Muscle layer of duodenum (tissue), 2 donors: ENCODE results near the gene HADHA.

Source experiments
- H3K27ac ChIP-seq: one replicate; pipeline ENCODE4 v1.7.0; 2013; ENCODE audit warnings: mild to moderate bottlenecking, low read length
- H3K27me3 ChIP-seq: one replicate; pipeline ENCODE4 v1.7.0; 2013; ENCODE audit warnings: low read depth, mild to moderate bottlenecking, control low read depth, low read length
- H3K36me3 ChIP-seq, 2 donors: one replicate each; pipeline ENCODE4 v1.7.0; 2013; ENCODE audit warnings: low read length in 2 of 2, control low read depth in 1 of 2, mild to moderate bottlenecking in 1 of 2; ENCODE audit not compliant: insufficient read depth in 2 of 2, control insufficient read depth in 1 of 2
- H3K4me1 ChIP-seq, 2 donors: one replicate each; pipeline ENCODE4 v1.7.0; 2013; ENCODE audit warnings: low read length in 2 of 2, mild to moderate bottlenecking in 2 of 2, control low read depth in 1 of 2, moderate library complexity in 1 of 2; ENCODE audit not compliant: insufficient read depth in 2 of 2, control insufficient read depth in 1 of 2
- H3K4me3 ChIP-seq, 2 donors: one replicate each; pipeline ENCODE4 v1.7.0; 2013; ENCODE audit warnings: low read length in 2 of 2, low read depth in 1 of 2, mild to moderate bottlenecking in 1 of 2
- H3K9me3 ChIP-seq, 2 donors: one replicate each; pipeline ENCODE4 v1.7.0; 2013; ENCODE audit warnings: low read length in 2 of 2, control low read depth in 1 of 2, mild to moderate bottlenecking in 1 of 2; ENCODE audit not compliant: control insufficient read depth in 1 of 2
- donor health status: healthy.

Gene HADHA

DNA sequence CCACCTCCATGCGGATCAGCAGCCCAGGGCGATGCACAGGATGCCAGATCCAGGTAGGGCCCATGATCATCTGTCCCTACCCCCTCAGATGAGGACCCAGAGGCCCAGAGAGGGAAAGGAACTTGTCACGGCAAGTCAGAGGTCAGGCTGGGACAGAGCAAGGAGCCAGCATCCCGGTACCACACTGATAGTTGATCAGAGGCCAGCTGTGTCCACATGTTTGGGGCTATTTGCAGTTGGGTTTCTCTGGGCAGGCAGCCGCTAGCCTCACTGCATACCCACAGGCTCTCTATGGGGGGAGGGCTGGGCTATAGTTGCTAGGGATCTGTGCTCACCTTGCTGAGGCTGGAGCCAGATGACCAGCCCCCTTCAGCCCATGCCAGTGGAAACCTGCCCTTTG lies 62.0 kb downstream of the HADHA start:
- Histone ChIP-seq H3K9me3 (no peaks in the 10 kb centered on the region), H3K36me3 (no peaks in the 10 kb centered on the region), H3K27me3 (no peaks in the 10 kb centered on the region), H3K4me1 (peaks cover 0 to 11% of the 10 kb centered on the region in 2 donors), H3K4me3 (no peak overlapping the region), H3K27ac (no peak overlapping the region)

DNA sequence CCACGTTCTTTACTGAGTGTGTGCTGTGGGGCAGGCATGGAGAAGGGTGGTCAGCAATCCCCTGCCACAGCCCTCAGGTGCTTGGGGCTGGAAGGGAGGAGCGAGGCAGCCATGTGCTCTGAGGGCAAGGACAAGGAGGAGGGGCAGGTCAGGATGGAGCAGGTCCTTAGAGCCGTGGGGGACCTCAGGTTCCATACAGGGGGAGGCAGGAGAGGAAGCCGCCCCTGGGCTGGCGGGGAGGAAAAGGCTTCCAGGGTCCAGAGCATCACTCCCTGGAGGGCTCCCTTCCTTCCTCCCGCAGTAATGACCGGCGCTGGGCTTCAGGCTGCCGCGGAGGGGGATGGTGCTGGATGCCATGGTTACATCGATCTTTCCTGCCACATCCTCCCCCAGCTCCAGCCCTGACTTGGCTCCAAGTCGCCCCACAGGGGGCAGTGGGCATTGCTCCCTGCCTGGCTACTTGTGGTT lies 65.0 kb downstream of the HADHA start:
- Histone ChIP-seq H3K36me3 (no peaks in the 10 kb centered on the region), H3K27me3 (peaks cover 7% of the 10 kb centered on the region), H3K4me1 (peaks cover 0 to 8% of the 10 kb centered on the region in 2 donors), H3K27ac (no peak overlapping the region), H3K4me3 (peak overlapping the region; percentile 48 to 57), H3K9me3 (no peaks in the 10 kb centered on the region)

DNA sequence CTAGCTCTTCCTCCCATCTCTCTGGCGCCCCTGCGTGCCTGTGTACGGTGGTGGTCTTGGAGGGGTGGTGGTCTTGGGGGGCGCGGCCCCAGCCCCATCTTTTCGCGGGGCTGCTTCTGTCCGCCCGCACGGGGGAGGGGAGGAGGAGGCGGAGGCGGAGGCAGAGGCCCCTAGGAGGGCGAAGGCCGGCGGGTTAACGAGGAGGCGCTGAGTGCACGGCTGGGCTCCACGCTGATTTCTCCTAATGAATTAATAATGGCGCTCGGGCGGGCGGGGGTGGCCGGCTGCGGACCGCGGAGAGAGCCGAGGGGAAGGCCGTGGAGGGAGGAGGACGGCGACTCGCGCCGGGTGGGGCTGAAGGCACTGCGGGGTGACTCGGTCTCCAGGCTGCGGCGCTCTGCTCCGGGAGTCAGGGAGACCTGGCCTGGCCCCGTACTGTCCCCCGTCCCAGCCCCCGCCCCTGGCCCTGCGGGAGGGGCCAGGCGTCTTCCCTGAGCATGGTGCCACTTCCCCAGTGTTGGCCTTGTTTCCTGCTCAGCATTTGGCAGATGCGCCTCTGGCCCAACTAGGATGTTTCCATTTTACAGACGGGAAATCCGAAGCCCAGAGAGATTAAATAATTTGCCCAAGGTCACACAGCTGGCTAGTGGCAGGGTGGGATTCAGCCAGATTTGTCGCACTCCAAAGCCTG lies 65.5 kb downstream of the HADHA start:
- peaks cover 12% of the 10 kb centered on the region for H3K27me3 ChIP-seq
- no peaks in the 10 kb centered on the region for H3K36me3 ChIP-seq
- peaks cover 0 to 11% of the 10 kb centered on the region in 2 donors for H3K4me1 ChIP-seq
- peak overlapping the region; percentile 48 to 57 for H3K4me3 ChIP-seq
- no peak overlapping the region for H3K27ac ChIP-seq
- no peaks in the 10 kb centered on the region for H3K9me3 ChIP-seq

DNA sequence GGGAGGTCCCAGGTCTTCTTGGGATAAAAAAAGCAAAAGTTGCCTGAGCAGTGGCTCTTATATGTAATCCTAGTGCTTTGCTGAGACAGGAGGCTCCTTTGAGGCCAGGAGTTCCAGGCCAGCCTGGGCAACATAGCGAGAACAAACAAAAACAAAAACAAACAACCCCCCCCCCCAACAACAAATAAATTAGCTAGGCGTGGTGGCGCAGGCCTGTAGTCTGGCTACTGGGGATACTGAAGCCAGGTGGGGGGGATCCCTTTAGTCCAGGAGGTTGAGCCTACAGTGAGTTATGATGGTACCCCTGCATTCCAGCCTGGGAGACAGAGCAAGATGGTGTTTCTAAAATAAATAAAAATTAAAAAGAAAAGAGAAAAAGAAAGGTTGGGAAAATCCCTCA lies 66.2 kb downstream of the HADHA start:
- peaks cover 16% of the 10 kb centered on the region for H3K27me3 ChIP-seq
- H3K4me3 ChIP-seq = peak overlapping the region in 1 of 2 donors; percentile 57
- H3K4me1 ChIP-seq = peaks cover 0 to 18% of the 10 kb centered on the region in 2 donors
- no peak overlapping the region for H3K27ac ChIP-seq
- H3K36me3 ChIP-seq = no peaks in the 10 kb centered on the region
- H3K9me3 ChIP-seq = no peaks in the 10 kb centered on the region

DNA sequence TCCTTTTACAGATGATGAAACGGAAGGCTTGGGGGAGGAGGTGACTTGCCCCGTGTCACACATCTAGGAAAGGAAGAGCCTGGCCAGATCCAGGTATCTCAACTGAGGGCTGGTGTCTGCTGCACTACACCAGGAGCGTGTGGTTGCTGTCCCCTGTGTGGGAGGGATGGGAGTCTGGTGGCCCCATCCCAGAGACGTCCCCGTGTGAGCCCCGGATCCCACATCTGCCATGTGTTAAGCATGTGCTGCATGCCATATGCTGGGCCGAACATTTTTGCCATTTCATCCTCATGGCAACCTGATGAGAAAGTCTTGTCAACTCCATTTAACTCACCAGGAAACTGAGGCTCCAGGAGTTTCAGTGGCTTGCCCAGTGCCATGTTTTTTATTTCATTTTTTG lies 67.3 kb downstream of the HADHA start:
- no peaks in the 10 kb centered on the region for H3K9me3 ChIP-seq
- peaks cover 19% of the 10 kb centered on the region for H3K27me3 ChIP-seq
- no peak overlapping the region for H3K27ac ChIP-seq
- H3K36me3 ChIP-seq = no peaks in the 10 kb centered on the region
- no peak overlapping the region for H3K4me3 ChIP-seq
- H3K4me1 ChIP-seq = peaks cover 0 to 19% of the 10 kb centered on the region in 2 donors

DNA sequence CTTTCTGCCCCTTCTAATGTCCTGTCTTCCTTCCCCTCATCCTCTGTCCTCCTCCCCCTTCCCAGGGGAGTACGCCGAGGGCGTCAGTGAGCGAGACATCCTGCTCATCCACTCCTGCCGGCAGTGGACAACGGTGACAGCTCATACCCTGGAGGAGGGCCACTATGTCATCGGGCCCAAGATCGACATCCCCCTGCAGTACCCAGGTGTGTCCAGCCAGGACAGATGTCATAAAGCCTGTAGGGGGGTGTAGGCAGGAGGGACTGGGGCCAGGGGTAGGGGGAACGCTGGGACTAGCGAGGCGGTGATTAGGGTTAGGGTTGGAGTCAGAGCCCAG lies 68.2 kb downstream of the HADHA start:
- Histone ChIP-seq H3K27me3 (peaks cover 21% of the 10 kb centered on the region), H3K4me1 (peaks cover 0 to 19% of the 10 kb centered on the region in 2 donors)

DNA sequence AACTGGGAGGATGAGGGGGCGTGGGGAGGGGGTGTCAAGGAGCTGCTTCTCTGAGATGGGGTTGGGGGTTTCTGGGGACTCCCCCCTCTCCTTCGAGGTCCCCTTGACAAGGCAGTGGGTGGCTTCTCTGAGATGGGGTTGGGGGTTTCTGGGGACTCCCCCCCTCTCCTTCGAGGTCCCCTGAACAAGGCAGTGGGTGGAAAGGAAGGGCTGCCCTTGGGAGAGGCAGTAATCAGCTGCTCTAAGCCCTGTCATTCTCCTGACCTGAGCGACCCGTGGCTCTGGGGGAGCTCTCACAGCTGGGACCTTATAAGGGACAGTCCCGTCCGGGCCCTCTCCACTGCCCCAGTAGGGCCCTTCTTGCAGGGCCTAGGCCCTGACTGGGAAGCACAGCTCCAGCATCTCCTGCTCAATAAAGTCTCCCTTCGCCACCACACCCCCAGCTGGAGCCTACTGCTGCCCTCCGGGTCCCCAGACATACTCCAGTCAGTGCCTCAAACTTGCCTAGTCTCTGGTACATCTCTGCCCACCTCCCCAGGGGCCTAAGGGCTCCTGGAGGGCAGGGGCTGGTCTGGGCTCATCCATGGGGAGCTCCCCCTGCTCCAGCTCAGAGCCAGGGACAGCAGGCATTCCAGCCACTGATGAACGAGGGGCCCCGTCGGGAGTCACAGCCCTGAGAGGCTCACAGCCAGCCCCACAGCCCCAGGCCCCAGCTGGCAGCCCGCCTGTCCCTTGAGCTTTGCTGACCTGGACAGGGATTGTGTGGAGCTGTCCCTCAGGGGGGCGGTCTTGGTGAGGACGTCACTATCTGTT lies 68.8 kb downstream of the HADHA start:
- H3K9me3 ChIP-seq = no peaks in the 10 kb centered on the region
- no peaks in the 10 kb centered on the region for H3K36me3 ChIP-seq
- H3K4me3 ChIP-seq = no peak overlapping the region
- H3K27ac ChIP-seq = no peak overlapping the region
- H3K4me1 ChIP-seq = peaks cover 0 to 19% of the 10 kb centered on the region in 2 donors
- H3K27me3 ChIP-seq = peaks cover 21% of the 10 kb centered on the region

More for the DNA sequence above, 68.2 kb downstream of the HADHA start:
- H3K36me3 ChIP-seq = no peaks in the 10 kb centered on the region
- H3K4me3 ChIP-seq = no peak overlapping the region
- no peaks in the 10 kb centered on the region for H3K9me3 ChIP-seq
- no peak overlapping the region for H3K27ac ChIP-seq

DNA sequence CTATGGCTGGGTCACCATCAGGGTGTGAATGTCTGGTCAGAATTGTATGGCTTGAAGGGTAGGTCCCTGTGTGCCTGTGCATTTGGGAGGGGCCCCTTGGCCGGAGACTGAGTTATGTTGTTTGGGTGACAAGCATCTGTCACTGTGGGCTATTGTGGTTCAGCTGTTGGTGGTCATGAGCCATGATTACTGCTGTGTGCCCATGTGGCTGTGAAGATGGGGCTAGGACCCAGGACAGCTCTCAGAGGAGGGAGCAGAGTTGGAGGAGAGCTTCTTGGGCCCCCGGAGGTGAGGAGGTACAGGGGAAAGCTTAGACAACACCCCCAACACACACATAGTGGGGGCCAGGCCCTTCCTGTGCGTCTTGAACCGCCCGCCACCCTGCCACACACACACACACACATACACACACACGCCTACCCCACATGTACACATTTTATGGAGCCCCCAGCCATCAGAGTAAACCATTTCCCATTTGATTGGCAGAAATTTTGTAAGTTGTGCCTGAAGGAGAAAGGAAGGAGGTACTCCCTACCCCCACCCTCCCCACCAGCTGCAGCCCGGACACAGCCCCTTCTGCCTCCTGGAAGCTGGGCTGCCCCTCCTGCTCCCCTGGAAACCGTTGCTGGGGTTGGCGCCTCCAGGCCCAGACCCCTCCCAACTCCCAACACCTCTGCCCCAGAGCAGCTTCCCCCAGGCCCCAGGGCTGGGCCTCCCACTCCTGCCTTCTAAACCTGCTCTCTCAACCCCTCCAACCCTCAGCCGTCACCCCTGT lies 69.6 kb downstream of the HADHA start:
- Histone ChIP-seq H3K4me3 (no peak overlapping the region), H3K4me1 (peaks cover 0 to 18% of the 10 kb centered on the region in 2 donors), H3K9me3 (no peaks in the 10 kb centered on the region), H3K36me3 (no peaks in the 10 kb centered on the region), H3K27ac (no peak overlapping the region), H3K27me3 (peaks cover 21% of the 10 kb centered on the region)

DNA sequence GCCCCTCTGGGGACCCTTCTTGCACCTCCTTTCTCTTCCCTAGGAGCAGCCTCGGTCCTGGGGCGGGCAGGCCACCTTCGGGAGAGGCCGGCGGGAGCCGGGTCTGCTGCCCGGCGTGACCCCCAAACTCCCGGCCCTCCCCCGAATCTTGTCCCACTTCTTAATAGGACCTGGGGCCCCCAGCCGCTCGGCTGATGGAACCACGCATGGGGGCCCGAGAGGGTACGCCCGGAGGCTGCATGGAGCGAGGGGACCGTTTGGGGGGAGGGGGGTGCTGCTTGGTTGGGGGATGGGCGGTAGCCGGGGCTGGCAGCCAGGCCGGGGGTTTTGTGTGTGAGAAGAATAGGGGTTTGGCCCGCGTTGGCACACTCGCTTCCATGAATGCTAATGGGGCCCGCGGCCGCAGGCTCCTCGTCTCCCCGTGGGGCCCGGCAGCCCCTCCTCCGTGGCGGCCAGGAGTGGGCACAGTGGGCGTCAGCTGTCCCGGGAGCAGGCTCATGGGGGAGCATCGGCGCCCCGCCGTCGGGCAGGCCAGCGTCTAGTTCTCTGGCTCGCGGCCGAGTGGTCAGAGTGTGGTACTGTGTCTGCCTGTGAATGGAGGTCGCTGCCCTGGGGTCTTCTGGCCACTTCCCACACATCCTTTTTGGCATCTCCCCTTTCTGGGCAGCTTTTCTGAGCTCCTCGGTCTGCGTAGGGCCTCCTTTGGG lies 70.5 kb downstream of the HADHA start:
- H3K9me3 ChIP-seq = no peaks in the 10 kb centered on the region
- peaks cover 21% of the 10 kb centered on the region for H3K27me3 ChIP-seq
- H3K4me3 ChIP-seq = peak overlapping the region in 1 of 2 donors; percentile 56
- H3K27ac ChIP-seq = no peak overlapping the region
- no peaks in the 10 kb centered on the region for H3K36me3 ChIP-seq
- peaks cover 0 to 11% of the 10 kb centered on the region in 2 donors for H3K4me1 ChIP-seq

DNA sequence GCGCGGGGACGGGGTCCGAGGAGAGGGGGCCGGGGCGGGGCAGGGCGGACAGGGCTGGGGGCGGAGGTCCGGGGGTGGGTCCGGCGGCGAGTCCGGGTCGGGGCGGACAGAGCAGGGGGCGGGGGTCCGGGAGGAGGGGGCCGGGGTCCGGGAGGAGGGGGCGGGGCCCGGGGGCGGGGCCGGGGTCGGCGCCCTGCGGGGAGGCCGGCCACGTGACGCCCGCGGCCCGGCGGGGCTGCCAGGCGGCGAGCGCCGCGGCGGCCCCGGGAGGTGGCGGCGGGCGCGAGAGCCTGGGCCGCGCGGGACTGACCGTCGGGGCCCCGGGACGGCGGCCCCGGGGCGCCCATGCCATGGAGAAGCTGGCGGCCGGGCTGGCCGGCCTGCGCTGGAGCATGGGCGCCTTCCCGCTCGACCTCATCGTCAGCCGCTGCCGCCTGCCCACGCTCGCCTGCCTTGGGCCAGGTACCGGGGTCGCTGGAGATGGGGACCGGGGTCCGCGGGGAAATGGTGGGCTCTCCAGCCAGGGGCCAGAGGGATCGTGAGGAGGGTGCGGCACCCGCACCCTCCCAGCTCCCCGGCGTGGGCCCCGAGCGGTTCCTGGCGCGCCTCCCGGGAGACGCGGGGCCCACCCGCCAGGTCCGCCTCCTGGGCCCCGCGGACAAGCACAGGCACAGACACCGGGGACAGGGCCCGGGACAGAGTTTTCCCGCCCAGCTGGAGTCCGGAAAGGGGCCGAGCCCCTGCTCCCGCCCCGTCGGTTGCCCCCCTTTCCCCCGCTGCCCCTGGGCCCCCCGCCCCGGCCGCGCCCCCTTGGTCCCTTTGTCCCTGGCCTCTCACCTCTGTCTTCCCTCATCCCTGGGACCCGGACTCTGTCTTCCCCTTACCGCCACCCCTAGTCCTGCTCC lies 71.3 kb downstream of the HADHA start, which contains the start of gene GAREM2:
GAREM2 (plus strand) TSS at position 218 of the 905 bp plus-strand sequence; CDS start at position 351, 133 bp downstream.
- H3K4me3 ChIP-seq = peak within 1 kb of the TSS in 1 of 2 donors; percentile 56
- H3K27ac ChIP-seq = no peak within 1 kb of the TSS
- peaks cover 21% of the 10 kb centered on the region for H3K27me3 ChIP-seq
- peaks cover 0 to 11% of the 10 kb centered on the region in 2 donors for H3K4me1 ChIP-seq
- no peaks in the 10 kb centered on the region for H3K9me3 ChIP-seq
- H3K36me3 ChIP-seq = no peaks in the 10 kb centered on the region
